ENCODE measurements around the gene ZNF790. TPM values are rescaled to one million over a fixed set of nuclear protein-coding genes. Genes with fewer than 3 reads are reported as not detected.
A peak's percentile ranks its signal among the peaks of the same experiment; 100 is the strongest.

Gene ZNF790
- total RNA-seq (1 to 10 TPM; 2.5 to 5.1 (median 4.5) TPM), polyA plus RNA-seq (1 to 10 TPM; 1.4 to 7.5 (median 1.7) TPM)
- long read RNA-seq, donor 1, partial matches to known transcripts = 0 of 1 reads
- long read RNA-seq, donor 1, other reads (novel, unspliced or antisense) = 0 of 1 reads
- long read RNA-seq, donor 2, partial matches to known transcripts = 0 of 3 reads
- long read RNA-seq, donor 2, other reads (novel, unspliced or antisense) = 2 of 3 reads

GRCh38 chr19:36837906-36838783 is at the start of gene ZNF790:
Gene ZNF790 (minus strand): TSS chr19:36838387. CDS start chr19:36825619, 12,768 bp downstream.
- H3K9me3 ChIP-seq = peaks cover 59% of the 10 kb centered on the region
- peak within 1 kb of the TSS; percentile 94 for H3K4me3 ChIP-seq
- WGBS, 3 donors = 0 to 1% (median 0%) methylated on average over 56 of the region's 56 CpGs
- intact Hi-C loops (cut with DNase I) = loop anchor here in 1 of 2 donors (1.0 to 5.0 kb wide), 3 partner anchors 12 to 79 kb away; partner anchors contain the start of genes ZNF345, ZNF568 and ZNF829
- peak within 1 kb of the TSS; percentile 86 for H3K27ac ChIP-seq
- H3K4me1 ChIP-seq = no peaks in the 10 kb centered on the region
- no peak for TF ChIP-seq CTCF (IDR thresholded peaks at IDR 0.05)
- ATAC-seq (peak; percentile 99 to 100 (median 100)), DNase-seq (peak; percentile 88 to 93)
- peaks cover 8 to 25% of the 10 kb centered on the region in 2 donors for H3K36me3 ChIP-seq (ENCODE audit: insufficient read depth in 1 of 2, low read depth in 1 of 2)
- H3K27me3 ChIP-seq (ENCODE audit: insufficient read depth in 3 of 3, low read length in 2 of 3) = no peaks in the 10 kb centered on the region

- 98 to 99% (median 98%) methylated on average over 10 of the region's 10 CpGs for WGBS, 3 donors
- intact Hi-C loops (cut with DNase I) = no loop called here
These were observed 39.1 kb upstream of the ZNF790 start for GRCh38 chr19:36876993-36877938.

GRCh38 chr19:36851898-36852297 is 13.7 kb upstream of the ZNF790 start:
- peaks cover 38% of the 10 kb centered on the region for H3K9me3 ChIP-seq
- 94 to 97% (median 96%) methylated on average over 3 of the region's 3 CpGs for WGBS, 3 donors
- H3K36me3 ChIP-seq (ENCODE audit: insufficient read depth in 1 of 2, low read depth in 1 of 2) = peaks cover 0 to 27% of the 10 kb centered on the region in 2 donors
- H3K27ac ChIP-seq = no peak overlapping the region
- no peak for TF ChIP-seq CTCF (IDR thresholded peaks at IDR 0.05)
- no peak for DNase-seq
- H3K27me3 ChIP-seq (ENCODE audit: insufficient read depth in 3 of 3, low read length in 2 of 3) = no peaks in the 10 kb centered on the region
- ATAC-seq = no peak
- intact Hi-C loops (cut with DNase I) = loop anchor here (5.0 to 10.0 kb wide), 2 partner anchors 65 to 167 kb away; partner anchors contain the start of genes ZNF568 (in 2 of the 2), ZNF829 (in 2 of the 2) and ZNF567 (in 1 of the 2)
- H3K4me3 ChIP-seq = peak overlapping the region; percentile 99
- peaks cover 13% of the 10 kb centered on the region for H3K4me1 ChIP-seq

More at GRCh38 chr19:36876993-36877938, 39.1 kb upstream of the ZNF790 start:
- peaks cover 97% of the 10 kb centered on the region for H3K9me3 ChIP-seq
- DNase-seq (no peak), ATAC-seq (no peak)
- no peak overlapping the region for H3K27ac ChIP-seq
- H3K4me1 ChIP-seq = no peaks in the 10 kb centered on the region
- H3K27me3 ChIP-seq (ENCODE audit: insufficient read depth in 3 of 3, low read length in 2 of 3) = no peaks in the 10 kb centered on the region
- no peak overlapping the region for H3K4me3 ChIP-seq
- peaks cover 13 to 37% of the 10 kb centered on the region in 2 donors for H3K36me3 ChIP-seq (ENCODE audit: insufficient read depth in 1 of 2, low read depth in 1 of 2)
- TF ChIP-seq CTCF (IDR thresholded peaks at IDR 0.05) = no peak
